GM23338 (cell line): Measurements from ENCODE around the gene WSCD1. TPM values are rescaled to one million over a fixed set of nuclear protein-coding genes. Genes with fewer than 3 reads are reported as not detected.

ENCODE experiments used
- ATAC-seq: fragments of 200-7000 bp; cut with Tn5 transposase; 3 replicates; pipeline ENCODE4 v1.9.1; 2020
- DNase-seq: peaks from one replicate; pipeline ENCODE4 v3.0.0-alpha.2; 2015; ENCODE audit warnings: low spot score
- H2AFZ ChIP-seq: fragments of 200-600 bp; sonication (generic); 2 replicates; pipeline ENCODE4 v1.8.0; 2016; ENCODE audit warnings: antibody characterized with exemption, mild to moderate bottlenecking, moderate library complexity
- H3F3A ChIP-seq: fragments of 200-600 bp; sonication (generic); replicated peaks from 2 replicates; pipeline ENCODE4 v1.8.0; 2017; ENCODE audit warnings: antibody characterized with exemption, mixed run types, low read depth
- H3K27ac ChIP-seq: fragments of 200-600 bp; sonication (generic); 2 replicates; pipeline ENCODE4 v1.6.1; 2016; ENCODE audit warnings: low read depth
- H3K27me3 ChIP-seq: fragments of 200-600 bp; sonication (generic); 2 replicates; pipeline ENCODE4 v1.8.0; 2016; ENCODE audit warnings: mild to moderate bottlenecking, mixed run types, moderate library complexity; ENCODE audit not compliant: insufficient read depth
- H3K36me3 ChIP-seq: fragments of 200-600 bp; sonication (generic); 2 replicates; pipeline ENCODE4 v1.8.0; 2016; ENCODE audit warnings: mild to moderate bottlenecking; ENCODE audit not compliant: insufficient read depth
- H3K4me1 ChIP-seq: fragments of 200-600 bp; sonication (generic); 2 replicates; pipeline ENCODE4 v1.8.0; 2016; ENCODE audit warnings: mild to moderate bottlenecking, moderate library complexity; ENCODE audit not compliant: insufficient read depth
- H3K4me2 ChIP-seq: fragments of 200-600 bp; sonication (generic); 2 replicates; pipeline ENCODE4 v1.7.1; 2017; ENCODE audit warnings: mixed run types
- H3K4me3 ChIP-seq: fragments of 200-600 bp; sonication (generic); 2 replicates; pipeline ENCODE4 v1.6.1; 2016; ENCODE audit warnings: mixed run types
- H3K79me2 ChIP-seq: fragments of 200-600 bp; sonication (generic); replicated peaks from 2 replicates; pipeline ENCODE4 v1.8.0; 2017; ENCODE audit warnings: mild to moderate bottlenecking; ENCODE audit not compliant: insufficient read depth
- H3K9me2 ChIP-seq: fragments of 200-600 bp; sonication (generic); 2 replicates; pipeline ENCODE4 v1.8.0; 2017; ENCODE audit not compliant: insufficient read depth
- H4K20me1 ChIP-seq: fragments of 200-600 bp; sonication (generic); replicated peaks from 2 replicates; pipeline ENCODE4 v1.8.0; 2017; ENCODE audit warnings: mild to moderate bottlenecking; ENCODE audit not compliant: insufficient read depth
- H3K27ac Mint-ChIP-seq: 2 replicates; pipeline ENCODE4 v1.8.0; 2020; ENCODE audit warnings: inconsistent platforms, mild to moderate bottlenecking, moderate library complexity, mixed read lengths
- H3K27me3 Mint-ChIP-seq: 3 replicates; pipeline ENCODE4 v1.8.0; 2022; ENCODE audit warnings: low read depth, mild to moderate bottlenecking, moderate library complexity, mixed read lengths, inconsistent platforms; ENCODE audit not compliant: insufficient read depth, poor library complexity
- H3K36me3 Mint-ChIP-seq: 3 replicates; pipeline ENCODE4 v1.8.0; 2021; ENCODE audit warnings: low read depth, mild to moderate bottlenecking, inconsistent platforms, moderate library complexity, mixed read lengths
- H3K4me1 Mint-ChIP-seq: 3 replicates; pipeline ENCODE4 v1.8.0; 2020; ENCODE audit warnings: mild to moderate bottlenecking, inconsistent platforms, mixed read lengths
- H3K4me3 Mint-ChIP-seq: 3 replicates; pipeline ENCODE4 v1.8.0; 2021; ENCODE audit warnings: moderate library complexity, mild to moderate bottlenecking, inconsistent platforms, mixed read lengths
- H3K9me3 Mint-ChIP-seq: 3 replicates; pipeline ENCODE4 v1.8.0; 2020; ENCODE audit warnings: moderate library complexity, mild to moderate bottlenecking, inconsistent platforms, mixed read lengths
- CREB1 ChIP-seq: fragments of 250-450 bp; sonication (Bioruptor Pico); IDR thresholded peaks from 2 replicates; pipeline ENCODE4 v1.5.0; 2020; ENCODE audit warnings: low read depth, mild to moderate bottlenecking, moderate library complexity
- CTCF ChIP-seq, 2 experiments: fragments of 200-600 bp in 1 of 2; sonication (generic) in 1 of 2; conservative IDR thresholded peaks; 2 replicates each; pipeline versions ENCODE4 v1.5.1 to v1.6.1; 2016 to 2017; ENCODE audit warnings: antibody characterized with exemption in 2 of 2, low read depth in 2 of 2, mild to moderate bottlenecking in 2 of 2, moderate library complexity in 1 of 2
- ETS1 ChIP-seq: IDR thresholded peaks from 2 replicates; pipeline ENCODE4 v1.6.1; 2016; ENCODE audit warnings: antibody characterized with exemption
- EZH2 ChIP-seq: fragments of 200-600 bp; sonication (generic); IDR thresholded peaks from one replicate; pipeline ENCODE4 v1.8.0; 2017; ENCODE audit warnings: antibody characterized with exemption, mild to moderate bottlenecking, low read depth; ENCODE audit not compliant: unreplicated experiment
- NANOG ChIP-seq: IDR thresholded peaks from 2 replicates; pipeline ENCODE4 v1.6.1; 2016; ENCODE audit warnings: antibody characterized with exemption, borderline replicate concordance
- REST ChIP-seq: IDR thresholded peaks from one replicate; pipeline ENCODE4 v1.6.1; 2018; ENCODE audit warnings: antibody characterized with exemption; ENCODE audit not compliant: unreplicated experiment
- STAT1 ChIP-seq: IDR thresholded peaks from one replicate; pipeline ENCODE4 v1.6.1; 2016; ENCODE audit warnings: antibody characterized with exemption; ENCODE audit not compliant: unreplicated experiment
- ZNF114 ChIP-seq: fragments of 250-450 bp; sonication (Bioruptor Pico); IDR thresholded peaks from 2 replicates; pipeline ENCODE4 v1.5.0; 2020; ENCODE audit warnings: mild to moderate bottlenecking, moderate library complexity
- ZNF331 ChIP-seq: fragments of 250-450 bp; sonication (Bioruptor Pico); IDR thresholded peaks from 2 replicates; pipeline ENCODE4 v1.5.0; 2020; ENCODE audit warnings: low read depth, mild to moderate bottlenecking, moderate library complexity
- ZNF462 ChIP-seq: fragments of 250-450 bp; sonication (Bioruptor Pico); IDR thresholded peaks from 2 replicates; pipeline ENCODE4 v1.5.0; 2020; ENCODE audit warnings: mild to moderate bottlenecking, moderate library complexity
- polyA plus RNA-seq: library from polyadenylated mRNA; unstranded; fragments of >200 nt; fragmentation: Nextera tagmentation; extraction: Ambion mirVana; gene quantifications from 2 replicates; pipeline ENCODE4 v1.2.1, GENCODE V29; 2016
- total RNA-seq: library from RNA; depleted of rRNA; stranded (reverse); fragments of >200 nt; shearing (Covaris generic); gene quantifications from 2 replicates; pipeline ENCODE4 v1.2.3, GENCODE V29; 2014

Gene WSCD1
- total and polyA plus RNA-seq, 2 experiments from 2014 or later = 6.1 to 38.9 TPM

GRCh38 chr17:6075845-6076244 is 5.7 kb downstream of the WSCD1 start:
- Histone ChIP-seq H3K27me3 (peaks cover 11% of the 10 kb centered on the region), H2AFZ (no peak overlapping the region), H3F3A (no peaks in the 10 kb centered on the region), H4K20me1 (peaks cover 4% of the 10 kb centered on the region; the same call in 1 of the 2 replicates), H3K36me3 (no peaks in the 10 kb centered on the region), H3K27ac (no peak overlapping the region), H3K4me3 (no peak overlapping the region), H3K4me1 (no peaks in the 10 kb centered on the region), H3K9me2 (no peaks in the 10 kb centered on the region), H3K4me2 (no peak overlapping the region), H3K79me2 (peaks cover 31% of the 10 kb centered on the region)
- Mint-ChIP-seq H3K4me1 (peaks cover 43% of the 10 kb centered on the region), H3K4me3 (no peak overlapping the region), H3K36me3 (peaks cover 6% of the 10 kb centered on the region; the same call in 2 of the 3 replicates), H3K27me3 (peaks cover 10% of the 10 kb centered on the region), H3K9me3 (no peaks in the 10 kb centered on the region), H3K27ac (no peak overlapping the region)
- DNase-seq (no peak), ATAC-seq (no peak)
- TF ChIP-seq CREB1 (CRISPR knock-in tag) = no peak
- TF ChIP-seq ZNF114 (CRISPR knock-in tag) = no peak
- TF ChIP-seq STAT1 = no peak
- TF ChIP-seq ZNF462 = no peak
- no peak for TF ChIP-seq NANOG
- TF ChIP-seq EZH2 = no peak
- no peak for TF ChIP-seq CTCF (conservative IDR thresholded peaks at IDR 0.05; ENCODE audit: low read depth in 2 of 2)
- TF ChIP-seq ZNF331 = no peak
- TF ChIP-seq REST = no peak
- no peak for TF ChIP-seq ETS1
